Calu3 (cell line): ENCODE measurements around the gene GYPB. TPM values are rescaled to one million over a fixed set of nuclear protein-coding genes. Genes with fewer than 3 reads are reported as not detected.
"Not testable (repeated sequence)": the region's sequence is repeated elsewhere in the genome, so short reads cannot be mapped to it uniquely, and the experiment has no call there.

Experiments
- BruUV-seq: library from RNA; stranded (reverse); fragments of 400-500 nt; replicated peaks from 2 replicates; lab custom pipeline; 2021; lab: Mats Ljungman, UMichigan
- CTCF ChIA-PET: fragments of 300-600 bp; sonication (Branson Sonifier 250); formaldehyde crosslinking; loops from one replicate; lab custom pipeline; 2022; ENCODE audit warnings: antibody characterized with exemption; lab: Charles Lee
- DNase-seq: peaks from one replicate; pipeline ENCODE4 v3.0.0; 2022
- H3K27ac Mint-ChIP-seq: one replicate; pipeline ENCODE4 v1.8.0; 2022; ENCODE audit warnings: mixed read lengths; ENCODE audit not compliant: unreplicated experiment
- H3K27me3 Mint-ChIP-seq: one replicate; pipeline ENCODE4 v1.8.0; 2022; ENCODE audit warnings: mixed read lengths; ENCODE audit not compliant: unreplicated experiment
- H3K36me3 Mint-ChIP-seq: one replicate; pipeline ENCODE4 v1.8.0; 2022; ENCODE audit warnings: mild to moderate bottlenecking, moderate library complexity, mixed read lengths; ENCODE audit not compliant: insufficient read depth, unreplicated experiment
- H3K4me1 Mint-ChIP-seq: one replicate; pipeline ENCODE4 v1.8.0; 2022; ENCODE audit warnings: mild to moderate bottlenecking, low read depth, mixed read lengths; ENCODE audit not compliant: unreplicated experiment
- H3K4me3 Mint-ChIP-seq: one replicate; pipeline ENCODE4 v1.8.0; 2022; ENCODE audit warnings: mild to moderate bottlenecking, low read depth, moderate library complexity, mixed read lengths; ENCODE audit not compliant: unreplicated experiment
- H3K9me3 Mint-ChIP-seq: one replicate; pipeline ENCODE4 v1.8.0; 2022; ENCODE audit warnings: low read depth, mixed read lengths; ENCODE audit not compliant: unreplicated experiment
- CTCF ChIP-seq: fragments of 200-600 bp; IDR thresholded peaks from one replicate; pipeline ENCODE4 v1.8.0; 2022; ENCODE audit warnings: antibody characterized with exemption; ENCODE audit not compliant: unreplicated experiment
- intact Hi-C: fragments of 100-400 bp; cut with micrococcal nuclease; formaldehyde crosslinking; loops from one replicate; pipeline ENCODE4 v1.10.0; 2022; ENCODE audit not compliant: unreplicated experiment
- total RNA-seq: library from RNA; stranded (reverse); gene quantifications from 2 replicates; pipeline ENCODE4 v1.2.3, GENCODE V29; 2022

GYPB gene
- total RNA-seq, 1 experiment from 2014 or later: not detected

GRCh38 chr4:143986180-143986579 is 33.0 kb downstream of the GYPB start:
- H3K9me3 Mint-ChIP-seq: no peaks in the 10 kb centered on the region
- BruUV-seq: no TSS peak
- intact Hi-C loops: no loop called here

DNA sequence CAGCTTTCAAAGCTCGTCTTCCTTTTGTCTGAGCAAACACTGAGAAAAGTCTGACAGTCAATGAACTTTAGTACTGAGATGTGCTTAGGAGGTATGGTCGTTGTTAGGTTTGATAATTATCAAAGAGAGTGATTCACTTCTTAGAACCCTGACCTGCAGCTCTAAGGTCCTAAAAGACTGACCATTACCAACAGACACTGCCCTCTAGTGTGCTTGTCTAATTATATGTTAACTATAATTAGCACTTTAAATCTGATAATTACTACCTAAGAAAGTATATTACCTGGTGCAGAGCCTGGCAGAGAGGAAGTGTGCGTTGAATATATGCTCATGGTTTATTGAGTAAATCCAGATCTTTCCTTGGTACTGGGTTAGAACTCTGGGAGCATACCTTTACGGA is 38.4 kb downstream of the GYPB start:
- not testable (repeated sequence) for H3K27ac Mint-ChIP-seq, BruUV-seq, DNase-seq, H3K36me3 Mint-ChIP-seq, H3K4me3 Mint-ChIP-seq, H3K4me1 Mint-ChIP-seq, H3K27me3 Mint-ChIP-seq, H3K9me3 Mint-ChIP-seq
- intact Hi-C loops: loop anchor here (2.0 kb wide), 1 partner anchor 206 kb away; no protein-coding TSS in a partner anchor
- CTCF ChIA-PET: interaction anchor here (0.6 to 1.1 kb wide), 2 partner anchors 207 to 422 kb away, joined by 3 to 5 read pairs; no protein-coding TSS in a partner anchor

More at GRCh38 chr4:143986180-143986579, 33.0 kb downstream of the GYPB start:
- Mint-ChIP-seq H3K4me1 (peaks cover 7% of the 10 kb centered on the region), H3K4me3 (no peak overlapping the region), H3K36me3 (no peaks in the 10 kb centered on the region), H3K27ac (no peak overlapping the region), H3K27me3 (no peaks in the 10 kb centered on the region)
- no peak for DNase-seq
- CTCF ChIA-PET: interaction anchor here (0.7 kb wide), 1 partner anchor 20 kb away, joined by 3 read pairs; no protein-coding TSS in a partner anchor
- TF ChIP-seq CTCF: no peak

GRCh38 chr4:143975527-143975926 is 43.7 kb downstream of the GYPB start:
- CTCF ChIA-PET, H3K9me3 Mint-ChIP-seq, H3K4me1 Mint-ChIP-seq, H3K27me3 Mint-ChIP-seq, H3K4me3 Mint-ChIP-seq, H3K36me3 Mint-ChIP-seq, BruUV-seq, DNase-seq, intact Hi-C loops, H3K27ac Mint-ChIP-seq: not testable (repeated sequence)

GRCh38 chr4:143974021-143974420 is 45.2 kb downstream of the GYPB start:
- H3K4me1 Mint-ChIP-seq, intact Hi-C loops, H3K36me3 Mint-ChIP-seq, H3K9me3 Mint-ChIP-seq, H3K4me3 Mint-ChIP-seq, H3K27ac Mint-ChIP-seq, DNase-seq, H3K27me3 Mint-ChIP-seq, CTCF ChIA-PET, BruUV-seq: not testable (repeated sequence)

DNA sequence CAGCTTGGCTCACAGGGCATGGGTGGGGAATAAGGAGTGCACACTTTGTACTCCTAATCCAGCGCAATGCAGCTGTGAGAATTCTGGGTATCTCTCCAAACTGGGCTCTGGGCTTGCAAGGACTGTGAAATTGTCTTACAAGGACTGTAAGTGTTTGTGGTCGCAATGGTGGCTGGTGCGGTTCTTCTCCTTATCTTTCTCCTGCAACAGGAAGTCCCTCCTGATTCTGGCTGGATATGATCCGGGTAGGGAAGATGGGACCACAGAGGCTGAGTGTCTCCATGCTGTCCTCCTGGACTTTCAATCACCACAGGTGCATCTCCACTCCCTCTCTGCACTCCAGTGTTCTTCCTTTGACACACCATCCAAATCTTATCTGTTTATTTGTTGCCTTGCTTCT is 58.1 kb downstream of the GYPB start:
- Mint-ChIP-seq H3K27me3 (peaks cover 12% of the 10 kb centered on the region), H3K27ac (no peak overlapping the region), H3K9me3 (no peaks in the 10 kb centered on the region), H3K4me3 (no peak overlapping the region), H3K4me1 (no peaks in the 10 kb centered on the region), H3K36me3 (no peaks in the 10 kb centered on the region)
- no peak for DNase-seq
- BruUV-seq: no TSS peak
- no peak for TF ChIP-seq CTCF
- intact Hi-C loops: no loop called here
- CTCF ChIA-PET: no interaction called here

GRCh38 chr4:143955306-143955705 is 63.9 kb downstream of the GYPB start:
- H3K27me3 Mint-ChIP-seq, H3K4me1 Mint-ChIP-seq, BruUV-seq, H3K9me3 Mint-ChIP-seq, H3K4me3 Mint-ChIP-seq, DNase-seq, CTCF ChIA-PET, H3K36me3 Mint-ChIP-seq, H3K27ac Mint-ChIP-seq, intact Hi-C loops: not testable (repeated sequence)

GRCh38 chr4:143951458-143951972 is 67.7 kb downstream of the GYPB start:
- DNase-seq, H3K27ac Mint-ChIP-seq, H3K27me3 Mint-ChIP-seq, CTCF ChIA-PET, BruUV-seq, H3K36me3 Mint-ChIP-seq, intact Hi-C loops, H3K4me1 Mint-ChIP-seq, H3K9me3 Mint-ChIP-seq, H3K4me3 Mint-ChIP-seq: not testable (repeated sequence)

GRCh38 chr4:143950967-143951366 is 68.2 kb downstream of the GYPB start:
- H3K4me1 Mint-ChIP-seq, H3K36me3 Mint-ChIP-seq, H3K27ac Mint-ChIP-seq, DNase-seq, H3K9me3 Mint-ChIP-seq, BruUV-seq, intact Hi-C loops, H3K27me3 Mint-ChIP-seq, H3K4me3 Mint-ChIP-seq, CTCF ChIA-PET: not testable (repeated sequence)
